BE2C (cell line): ENCODE data around the gene KRTAP10-6.

ENCODE experiments used
- DNase-seq: peaks from one replicate; pipeline ENCODE4 v3.0.0-alpha.2; 2020
- H3K27me3 ChIP-seq: fragments of 250-450 bp; sonication (Bioruptor Pico); 2 replicates; pipeline ENCODE4 v1.5.1; 2020; ENCODE audit warnings: mild to moderate bottlenecking
- H3K36me3 ChIP-seq: fragments of 250-450 bp; sonication (Bioruptor Pico); 2 replicates; pipeline ENCODE4 v1.5.1; 2020; ENCODE audit warnings: mild to moderate bottlenecking
- H3K4me1 ChIP-seq: fragments of 250-450 bp; sonication (Bioruptor Pico); 2 replicates; pipeline ENCODE4 v1.5.1; 2020
- H3K4me3 ChIP-seq: 2 replicates; pipeline ENCODE4 v1.5.1; 2011; ENCODE audit warnings: low read depth, low read length
- H3K9me3 ChIP-seq: fragments of 250-450 bp; sonication (Bioruptor Pico); 2 replicates; pipeline ENCODE4 v1.5.1; 2020
- CTCF ChIP-seq: IDR thresholded peaks from 2 replicates; pipeline ENCODE4 v1.5.1; 2012; ENCODE audit warnings: mild to moderate bottlenecking, low read depth, low read length

The KRTAP10-6 gene

GRCh38 chr21:44569861-44570517 lies 22.3 kb downstream of the KRTAP10-6 start:
- no peaks in the 10 kb centered on the region for H3K4me1 ChIP-seq
- TF ChIP-seq CTCF = no peak
- no peak for DNase-seq
- H3K27me3 ChIP-seq = peaks cover 9% of the 10 kb centered on the region
- no peak overlapping the region for H3K4me3 ChIP-seq
- H3K9me3 ChIP-seq = no peaks in the 10 kb centered on the region
- no peaks in the 10 kb centered on the region for H3K36me3 ChIP-seq

DNA sequence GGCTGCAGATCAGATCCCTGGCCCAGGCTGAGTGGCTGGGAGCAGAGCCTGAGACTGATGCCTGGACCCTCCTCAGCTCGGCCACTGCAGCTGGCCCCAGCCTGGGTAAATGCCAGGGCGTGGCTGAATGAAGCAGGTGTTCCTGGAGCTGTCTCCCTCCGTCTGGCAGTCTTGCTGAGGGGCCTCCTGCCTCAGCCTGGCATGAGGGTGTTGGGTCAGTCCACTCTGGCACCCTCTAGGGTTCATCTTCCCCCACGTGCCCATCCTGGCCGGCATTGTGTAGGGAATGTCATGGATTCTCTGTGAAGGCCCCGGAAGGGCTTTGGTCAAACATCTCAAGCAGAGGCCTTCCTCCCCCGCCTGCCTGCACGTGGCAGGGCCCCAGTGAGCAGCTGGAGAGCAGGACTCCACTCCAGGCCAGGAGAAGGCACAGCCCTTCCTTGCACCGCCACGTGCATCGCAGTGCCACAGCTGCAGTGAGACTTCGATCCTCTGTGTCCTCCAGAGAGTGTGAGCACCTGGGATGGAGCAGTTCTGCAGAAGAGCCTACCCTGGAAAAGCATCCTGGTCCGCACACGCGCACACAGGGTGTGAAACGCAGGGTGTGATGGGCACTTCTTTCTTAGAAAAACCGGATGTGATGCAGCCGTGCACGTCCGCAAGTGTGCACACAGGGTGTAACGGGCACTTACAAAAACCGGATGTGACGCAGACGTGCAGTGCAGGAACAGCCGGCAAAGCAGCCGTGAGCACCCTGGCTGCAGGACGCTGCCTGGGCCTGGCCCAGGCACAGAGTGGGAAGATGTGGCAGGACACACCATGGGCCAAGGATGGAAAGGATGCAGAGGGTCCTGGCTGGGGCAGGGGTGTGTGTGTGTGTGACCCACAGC lies 23.4 kb downstream of the KRTAP10-6 start:
- H3K27me3 ChIP-seq = peaks cover 9% of the 10 kb centered on the region
- H3K9me3 ChIP-seq = no peaks in the 10 kb centered on the region
- H3K4me3 ChIP-seq = no peak overlapping the region
- H3K36me3 ChIP-seq = no peaks in the 10 kb centered on the region
- no peak for TF ChIP-seq CTCF
- no peak for DNase-seq
- no peaks in the 10 kb centered on the region for H3K4me1 ChIP-seq

GRCh38 chr21:44568261-44568660 lies 24.0 kb downstream of the KRTAP10-6 start:
- H3K27me3 ChIP-seq = peaks cover 6% of the 10 kb centered on the region
- no peaks in the 10 kb centered on the region for H3K36me3 ChIP-seq
- no peak for DNase-seq
- no peaks in the 10 kb centered on the region for H3K9me3 ChIP-seq
- no peaks in the 10 kb centered on the region for H3K4me1 ChIP-seq
- H3K4me3 ChIP-seq = no peak overlapping the region
- no peak for TF ChIP-seq CTCF

- no peak overlapping the region for H3K4me3 ChIP-seq
- no peaks in the 10 kb centered on the region; the same call in 1 of the 2 replicates for H3K27me3 ChIP-seq
- DNase-seq = no peak
- no peaks in the 10 kb centered on the region for H3K36me3 ChIP-seq
- H3K9me3 ChIP-seq = no peaks in the 10 kb centered on the region
- no peaks in the 10 kb centered on the region for H3K4me1 ChIP-seq
- TF ChIP-seq CTCF = no peak
These were observed 24.7 kb downstream of the KRTAP10-6 start for GRCh38 chr21:44567481-44568171.

GRCh38 chr21:44566403-44566802 lies 25.9 kb downstream of the KRTAP10-6 start:
- H3K4me3 ChIP-seq = no peak overlapping the region
- no peaks in the 10 kb centered on the region for H3K9me3 ChIP-seq
- H3K36me3 ChIP-seq = no peaks in the 10 kb centered on the region
- no peaks in the 10 kb centered on the region for H3K4me1 ChIP-seq
- no peak for TF ChIP-seq CTCF
- DNase-seq = no peak
- no peaks in the 10 kb centered on the region; the same call in 1 of the 2 replicates for H3K27me3 ChIP-seq
